HG02623 (cell line): ENCODE measurements around the gene TMEM245.
A peak's percentile ranks its signal among the peaks of the same experiment; 100 is the strongest.

ENCODE experiments used
- ATAC-seq: cut with Tn5 transposase; IDR thresholded peaks from one replicate; pipeline ENCODE4 v1.9.1; 2021; ENCODE audit warnings: moderate library complexity; ENCODE audit not compliant: unreplicated experiment

Gene TMEM245

DNA sequence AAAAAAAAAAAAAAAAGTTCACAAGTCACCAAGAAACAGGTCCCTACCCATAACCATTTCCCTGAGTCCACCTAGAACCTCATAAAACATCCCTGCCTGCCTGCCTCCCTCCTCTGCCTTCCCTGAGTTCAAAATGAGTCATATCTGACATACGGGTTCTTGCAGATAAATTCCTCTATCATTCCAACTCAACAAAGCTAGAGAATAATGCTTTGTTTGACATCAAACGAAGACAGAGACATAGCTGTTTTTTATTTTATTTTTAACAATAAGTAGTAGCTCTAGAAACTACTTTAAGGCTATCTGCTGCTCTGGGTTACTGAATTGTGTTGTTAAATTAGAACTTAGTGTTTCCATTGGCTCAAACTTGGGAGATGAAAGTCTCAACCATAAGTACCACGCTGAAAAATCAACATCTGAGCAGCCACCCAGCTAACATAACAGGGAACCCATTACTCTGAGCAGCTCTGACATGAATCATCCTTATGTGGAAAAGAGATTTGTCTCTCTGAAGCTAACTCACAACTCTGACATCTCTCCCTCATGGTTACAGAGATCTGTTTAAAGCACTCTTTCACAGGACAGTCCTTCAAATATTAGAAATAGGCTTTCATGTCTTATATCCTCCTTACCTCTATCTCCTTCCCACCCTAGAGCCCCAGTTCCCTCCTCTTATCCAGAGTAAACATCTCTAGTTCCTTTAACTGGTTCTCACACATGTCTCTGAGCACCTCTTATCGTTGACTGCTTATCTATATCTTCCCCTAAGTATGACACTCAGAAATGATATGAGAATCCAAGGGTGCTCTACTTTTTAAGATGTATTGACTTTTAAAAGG is 12.1 kb downstream of the TMEM245 start:
- ATAC-seq, result no peak

DNA sequence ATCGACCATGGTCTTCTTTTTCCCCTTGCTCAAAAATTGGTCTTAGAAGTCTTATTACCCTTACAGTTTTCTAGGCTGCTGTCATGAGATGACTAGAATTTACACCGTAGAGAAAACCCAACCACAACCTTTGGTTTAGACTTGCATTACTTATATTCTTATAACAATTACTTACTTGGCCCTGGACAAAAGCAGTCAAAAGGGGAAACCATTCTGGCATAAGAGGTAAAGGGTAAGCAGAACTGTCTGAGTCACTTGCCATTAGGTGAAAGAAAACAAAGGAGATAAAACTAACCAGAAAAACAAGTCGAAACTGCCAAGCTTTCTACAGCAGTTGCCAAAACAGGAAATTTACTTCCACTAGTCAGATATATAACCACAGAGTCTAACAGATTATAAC is 17.9 kb downstream of the TMEM245 start:
- peak; percentile 75 for ATAC-seq

DNA sequence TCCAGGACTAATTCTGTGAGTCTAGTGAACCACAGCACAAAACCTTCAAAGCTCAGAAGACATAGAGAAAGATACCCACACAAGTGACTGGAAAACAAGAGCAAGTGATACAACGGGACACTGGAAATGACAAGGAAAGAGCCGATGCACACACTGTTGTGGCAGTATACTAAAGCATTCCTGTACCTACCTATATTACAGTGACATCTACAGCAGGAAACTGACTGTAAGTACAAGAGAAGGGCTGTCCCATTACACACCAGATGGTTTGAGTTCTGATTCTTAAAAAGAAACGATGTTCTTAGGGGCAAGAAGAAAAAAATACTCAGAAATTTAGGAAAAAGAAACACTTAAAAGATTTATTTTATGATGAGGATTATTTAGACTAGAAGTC is 18.5 kb downstream of the TMEM245 start:
- no peak for ATAC-seq

DNA sequence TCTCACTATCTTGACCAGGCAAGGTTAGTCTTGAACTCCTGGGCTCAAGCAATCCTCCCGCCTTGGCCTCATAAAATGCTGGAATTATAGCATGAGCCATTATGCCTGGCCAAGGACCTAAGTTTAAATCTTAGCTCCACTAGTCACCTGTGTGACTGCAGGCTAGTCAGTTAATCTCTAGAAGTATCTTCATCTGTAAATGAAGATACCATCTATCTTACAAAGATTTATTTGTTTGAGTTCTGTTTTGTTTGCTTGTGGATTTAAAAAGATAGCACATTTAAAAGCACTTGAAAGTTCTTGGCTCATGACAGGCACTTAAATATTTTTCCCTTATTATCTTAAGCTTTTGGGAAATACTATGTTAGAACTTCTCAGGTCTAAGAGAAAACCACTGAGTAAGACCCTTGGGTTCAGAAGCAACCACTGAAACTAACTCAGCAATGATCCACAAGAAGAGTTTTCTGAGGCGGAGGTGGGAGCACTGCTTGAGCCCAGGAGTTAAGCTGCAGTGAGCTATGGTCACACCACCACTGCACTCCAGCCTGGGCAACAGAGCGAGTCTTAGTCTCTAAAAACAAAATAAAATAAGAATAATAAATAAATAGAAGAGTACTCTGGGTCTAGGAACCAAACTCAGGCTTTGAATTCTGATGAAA is 19.1 kb downstream of the TMEM245 start:
- no peak for ATAC-seq

DNA sequence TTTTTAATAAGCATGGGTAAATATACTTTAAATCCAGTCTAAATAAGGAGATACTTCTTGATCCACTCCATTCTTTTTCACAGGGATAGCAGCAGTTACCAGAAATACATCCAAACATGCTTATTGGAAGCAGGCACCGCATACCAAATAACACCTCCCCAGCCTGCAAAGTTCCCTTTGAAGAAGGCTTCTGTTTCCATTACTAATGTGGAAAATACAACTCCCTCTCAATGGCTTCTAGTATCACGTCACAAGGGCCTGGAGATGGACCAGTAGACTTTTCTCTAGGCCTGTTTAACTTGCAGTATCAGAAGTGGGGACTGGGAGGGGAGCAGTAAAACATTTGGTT is 20.8 kb downstream of the TMEM245 start:
- ATAC-seq, result no peak

DNA sequence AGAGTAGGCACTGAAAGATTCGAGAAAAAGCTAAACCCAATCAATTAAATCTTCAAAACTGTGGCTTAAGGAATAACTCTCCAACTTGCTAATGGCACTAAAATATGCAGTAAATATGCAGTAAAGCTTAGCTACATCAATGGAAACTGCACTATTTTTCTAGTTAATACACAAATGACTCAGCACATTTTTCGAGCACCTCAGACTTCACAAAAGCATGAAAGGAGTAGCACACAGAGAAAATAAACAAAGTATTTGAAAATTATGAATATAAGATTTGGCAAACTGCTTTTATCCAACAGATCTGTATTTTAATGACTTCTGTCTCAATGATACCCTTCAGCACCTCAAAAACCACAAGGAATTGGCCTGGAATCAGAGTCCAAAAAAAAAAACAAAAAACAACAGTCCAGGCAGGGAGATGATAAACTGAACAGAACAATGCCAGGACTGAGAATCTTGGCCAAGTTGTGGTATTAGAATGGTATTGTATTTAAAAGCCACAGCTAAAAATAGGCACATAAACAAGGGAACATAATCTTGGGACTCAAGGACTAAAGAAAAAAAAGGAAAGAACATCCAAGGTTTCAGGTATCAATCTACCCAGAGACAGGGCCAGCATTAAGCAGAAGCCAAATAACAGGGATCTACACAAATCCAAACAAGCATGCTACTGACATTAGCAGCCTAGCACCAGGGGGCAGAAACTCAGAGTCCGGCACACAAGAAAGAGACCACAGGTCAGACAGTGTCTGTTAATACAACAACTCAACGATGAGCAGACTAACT is 21.4 kb downstream of the TMEM245 start:
- ATAC-seq, result no peak

DNA sequence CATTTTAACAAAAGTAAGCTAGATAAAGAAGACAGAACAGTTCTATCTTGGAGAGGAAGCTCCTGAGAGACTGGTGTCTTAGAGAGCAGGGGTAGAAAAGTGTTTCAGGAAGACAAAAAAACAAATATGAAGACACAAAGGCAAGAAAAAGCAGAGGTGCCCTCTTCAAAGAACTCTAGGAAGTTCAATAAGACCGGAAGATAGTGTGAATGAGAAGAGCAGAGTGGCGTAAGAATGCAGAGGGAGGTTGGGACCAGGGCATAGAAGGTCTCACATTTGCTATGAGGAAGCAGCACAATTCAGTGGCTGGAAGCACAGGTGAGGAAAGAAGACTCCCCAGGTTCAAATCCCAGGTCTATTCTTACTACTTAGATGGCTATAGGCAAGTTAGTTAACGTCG is 22.6 kb downstream of the TMEM245 start:
- ATAC-seq, result no peak

DNA sequence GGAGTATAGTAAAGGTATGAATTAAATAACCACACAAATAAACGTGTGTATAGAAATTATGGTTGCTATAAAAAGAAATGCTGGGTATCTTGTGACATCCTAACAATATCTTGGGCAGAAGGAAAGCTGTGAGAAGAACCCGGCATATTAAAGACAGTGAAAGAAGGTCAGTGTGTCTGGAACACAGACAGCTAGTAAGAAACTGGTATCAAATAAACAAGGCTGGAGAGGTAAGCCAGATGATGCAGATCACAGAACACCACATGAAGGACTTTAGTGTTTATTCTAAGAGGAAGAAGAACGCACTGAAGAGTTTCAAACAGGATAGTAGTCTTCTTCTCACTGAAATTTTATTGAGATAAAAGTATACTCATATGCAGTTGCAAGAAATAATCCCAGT is 24.4 kb downstream of the TMEM245 start:
- ATAC-seq, result no peak

DNA sequence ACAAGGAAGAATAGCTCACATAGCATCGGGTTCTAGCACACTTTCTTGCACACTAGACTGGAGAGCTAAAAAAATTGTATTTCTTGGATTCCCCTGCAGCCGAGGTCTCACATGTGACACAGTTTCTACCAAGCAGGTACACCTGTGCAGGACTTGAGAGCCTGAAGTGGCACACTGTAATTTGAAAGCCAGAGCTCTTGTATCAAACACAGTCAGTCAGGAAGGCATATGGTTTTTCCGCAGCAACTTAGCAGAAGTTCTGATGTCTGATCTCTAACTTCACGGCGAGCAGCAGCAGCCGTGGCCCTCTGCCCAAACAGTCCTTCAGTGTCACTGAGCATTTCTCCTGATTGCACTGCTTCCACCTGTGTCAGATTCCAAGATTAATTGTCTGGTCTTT is 25.5 kb downstream of the TMEM245 start:
- ATAC-seq, result no peak

DNA sequence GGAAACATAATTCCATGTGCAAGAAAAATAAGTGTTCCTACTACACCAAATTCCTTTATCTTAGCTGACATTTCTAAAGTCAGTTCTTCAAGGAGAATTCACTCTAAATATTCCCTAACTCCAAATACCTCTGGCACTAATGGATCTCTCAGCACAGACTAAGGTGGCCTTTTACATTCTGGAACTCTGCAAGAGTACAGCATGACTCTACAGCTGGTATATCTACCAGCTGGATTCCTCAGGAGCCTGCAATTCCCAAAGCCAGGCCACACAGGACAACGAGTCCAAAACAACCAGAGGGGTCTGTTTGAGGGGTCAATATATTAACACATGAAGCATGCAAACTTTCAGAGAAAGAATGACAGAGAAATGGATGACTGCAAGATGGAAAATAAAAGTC is 27.2 kb downstream of the TMEM245 start:
- no peak for ATAC-seq

DNA sequence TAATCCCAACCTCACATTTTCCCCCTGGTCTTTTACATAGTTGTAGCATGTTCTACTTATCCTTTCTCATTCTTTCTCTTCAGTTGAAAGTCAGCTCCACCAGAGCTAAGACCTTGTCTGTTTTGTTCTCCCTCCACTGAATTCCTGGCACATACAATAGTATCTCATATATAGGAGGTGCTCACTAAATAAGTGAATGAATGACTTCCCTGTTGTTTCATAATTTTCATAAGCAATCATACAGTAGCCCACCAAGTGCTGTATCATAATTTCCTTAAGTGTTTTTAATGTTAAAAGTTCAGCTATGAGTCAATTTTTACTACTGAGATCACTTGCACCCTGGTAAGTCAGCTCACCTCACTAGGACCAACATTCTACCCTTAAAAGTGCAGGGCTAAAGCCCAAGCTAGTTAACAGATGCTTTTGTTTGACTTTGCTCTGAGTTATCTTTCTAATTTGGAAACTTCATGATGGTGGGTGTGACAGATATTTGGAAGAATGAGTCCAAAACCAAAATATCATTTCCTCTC is 27.6 kb downstream of the TMEM245 start:
- ATAC-seq, result no peak

DNA sequence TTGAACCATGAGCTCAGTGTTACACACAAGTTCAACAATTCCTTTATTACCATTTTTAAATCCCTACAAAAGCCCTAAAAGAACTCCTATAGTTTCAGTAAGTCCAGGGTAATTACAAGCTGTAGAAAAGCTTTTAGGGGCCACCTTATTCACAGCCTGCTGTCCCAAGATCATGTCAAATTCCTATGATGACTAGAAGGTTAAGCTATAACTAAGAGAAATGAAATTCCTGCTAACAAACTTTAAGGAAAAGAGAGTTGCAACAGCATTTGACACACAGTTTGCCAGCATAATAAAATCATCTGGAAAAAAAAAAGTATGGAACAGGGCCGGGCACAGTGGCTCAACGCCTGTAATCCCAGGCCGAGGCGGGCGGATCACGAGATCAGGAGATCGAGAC is 31.5 kb downstream of the TMEM245 start:
- ATAC-seq, result no peak

DNA sequence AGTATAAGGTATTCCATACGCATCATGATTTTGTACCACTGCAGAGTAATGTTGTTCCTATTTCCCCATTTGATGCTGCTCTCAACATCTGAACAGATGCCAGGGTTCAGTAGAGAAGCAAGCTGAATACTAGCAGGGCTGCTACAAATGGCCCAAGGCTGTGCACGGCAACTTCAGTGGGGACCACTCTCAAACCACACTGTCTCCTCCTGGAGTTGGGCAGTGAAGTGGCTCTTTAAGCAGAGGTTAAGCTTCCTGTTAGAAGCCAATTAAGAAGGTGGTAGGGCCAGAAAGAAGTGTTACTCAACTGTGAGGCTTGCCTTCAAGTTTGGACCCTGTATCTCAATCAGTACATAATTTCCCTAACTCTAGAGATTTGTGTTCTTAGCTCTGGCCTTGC is 32.0 kb downstream of the TMEM245 start:
- no peak for ATAC-seq

DNA sequence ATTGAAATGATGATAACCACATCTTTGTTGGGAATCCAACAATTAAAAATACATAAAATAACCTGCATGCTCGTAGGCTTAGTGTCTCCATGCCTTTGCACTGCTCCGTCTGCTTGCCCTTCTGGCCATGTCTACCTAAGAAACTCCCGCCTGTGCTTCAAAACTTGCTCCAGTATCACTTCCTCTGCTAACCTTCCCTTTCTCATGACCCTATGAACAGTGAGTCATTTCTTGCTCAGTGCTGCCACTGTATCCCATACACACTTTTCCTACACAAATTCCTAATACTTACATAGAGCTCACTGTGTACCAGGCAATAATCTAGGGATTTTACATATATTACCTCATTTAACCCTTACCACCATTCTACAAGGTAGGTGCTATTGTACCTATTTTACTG is 33.5 kb downstream of the TMEM245 start:
- no peak for ATAC-seq

DNA sequence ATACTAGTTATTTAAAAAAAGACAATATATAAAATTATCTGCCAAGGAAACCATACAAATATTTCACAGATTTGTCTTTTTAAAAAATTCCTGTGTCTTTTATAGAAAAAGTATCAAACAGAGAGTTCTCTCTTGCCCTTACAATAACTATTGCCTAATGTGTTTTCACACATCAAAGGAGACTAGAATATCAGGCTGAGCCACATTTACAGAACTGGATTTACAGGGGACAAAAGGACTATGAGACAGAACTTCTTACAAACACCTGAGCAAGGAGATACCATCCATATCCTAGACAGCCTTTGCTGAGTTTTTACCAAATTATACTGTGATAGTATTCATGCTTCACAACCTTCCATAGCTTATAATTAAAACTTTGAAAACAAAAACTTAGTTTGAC is 34.2 kb downstream of the TMEM245 start:
- ATAC-seq, result no peak

DNA sequence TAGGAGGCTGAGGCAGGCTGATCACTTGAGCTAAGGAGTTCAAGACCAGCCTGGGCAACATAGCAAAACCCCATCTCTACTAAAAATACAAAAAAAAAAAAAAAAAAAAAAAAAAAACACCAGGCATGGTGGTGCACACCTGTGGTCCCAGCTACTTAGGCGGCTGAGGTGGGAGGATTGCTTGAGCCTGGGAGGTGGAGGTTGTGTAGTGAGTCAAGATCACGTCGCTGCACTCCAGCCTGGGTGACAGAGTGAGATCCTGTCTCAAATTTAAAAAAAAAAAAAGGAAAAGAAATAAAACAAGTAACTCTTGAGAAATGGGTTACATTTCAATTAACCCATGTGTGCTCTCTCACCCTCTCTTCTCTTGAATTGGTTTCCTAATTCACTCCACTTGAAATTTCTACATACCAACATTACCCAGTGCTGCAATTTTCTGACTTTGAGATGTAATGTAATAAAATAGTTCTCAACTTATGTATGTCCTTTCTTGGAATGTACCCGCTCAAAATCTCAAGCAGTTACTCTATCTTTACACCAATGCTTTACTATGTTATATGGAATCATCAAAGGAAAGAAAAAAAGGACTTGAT is 35.8 kb downstream of the TMEM245 start:
- no peak for ATAC-seq

DNA sequence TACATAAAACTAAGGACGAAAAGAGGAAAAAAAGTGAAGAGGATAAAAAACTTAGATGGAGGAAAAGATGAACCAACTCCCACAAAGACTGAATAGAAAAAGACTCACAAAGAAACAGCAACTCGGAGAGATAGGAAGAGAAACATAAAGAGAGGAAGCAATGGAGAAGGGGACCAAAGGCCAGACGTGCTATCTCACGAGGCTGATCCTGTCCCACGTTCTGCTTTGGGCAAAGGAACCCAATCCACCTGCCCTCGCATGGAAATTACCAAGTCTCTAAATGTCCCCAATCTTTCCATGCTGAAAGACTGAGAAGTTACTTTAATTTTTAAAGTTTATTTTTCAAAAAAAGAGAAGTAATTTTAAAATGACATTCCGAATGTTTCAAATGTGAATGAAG is 36.6 kb downstream of the TMEM245 start:
- no peak for ATAC-seq

DNA sequence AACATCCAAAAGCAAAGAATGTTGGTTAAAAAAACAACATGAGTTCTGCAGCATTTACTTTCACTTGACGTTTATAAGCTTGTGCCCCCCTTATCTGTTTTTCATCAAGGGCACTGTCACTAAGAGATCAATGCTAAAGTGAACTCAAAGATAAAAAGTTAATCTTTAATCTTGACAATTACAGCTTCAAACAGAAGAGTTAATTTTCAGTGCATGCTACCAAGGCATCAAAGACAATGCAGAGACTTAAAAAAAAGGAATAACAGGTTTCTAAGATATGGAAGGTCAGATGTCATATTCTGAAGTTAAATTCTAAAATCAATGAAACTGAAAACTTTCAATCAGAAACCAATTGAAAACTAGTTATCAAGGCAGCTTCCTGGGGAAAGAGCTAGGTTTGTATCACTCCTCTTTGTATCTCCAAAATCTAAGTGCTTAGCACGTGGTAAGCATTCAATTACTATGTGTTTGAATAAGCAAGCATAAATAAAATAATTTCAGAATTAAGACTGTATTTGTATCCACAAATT is 37.6 kb downstream of the TMEM245 start:
- no peak for ATAC-seq

DNA sequence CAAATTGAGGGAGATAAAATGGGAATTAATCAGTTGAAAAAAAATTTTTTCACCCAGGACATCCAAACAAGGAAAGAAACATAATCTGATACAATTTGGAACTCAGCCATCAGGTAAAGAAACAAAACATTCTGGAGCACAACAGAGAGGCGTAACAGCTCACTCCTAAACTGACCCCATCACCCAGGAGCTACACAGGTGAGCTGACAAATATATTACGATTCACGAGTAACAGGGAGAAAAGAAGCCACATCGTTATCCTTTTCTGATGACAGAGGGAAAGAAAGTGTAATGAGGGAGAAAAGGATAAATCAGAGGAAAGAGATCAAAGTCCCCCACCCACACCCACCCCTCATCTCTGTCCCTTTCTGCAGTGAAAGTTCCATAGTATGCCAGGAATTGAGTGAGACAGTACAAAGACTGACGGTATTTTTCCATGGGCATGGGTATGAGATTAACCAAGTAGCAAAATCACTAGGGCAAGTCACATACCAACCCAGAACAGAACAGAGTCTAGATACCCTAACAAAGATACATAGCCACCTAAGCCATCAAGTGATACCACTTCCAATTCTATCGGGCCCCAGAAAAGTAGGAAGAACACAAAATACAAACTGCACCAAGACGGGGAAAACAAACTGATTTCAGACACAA is 45.4 kb downstream of the TMEM245 start:
- no peak for ATAC-seq

DNA sequence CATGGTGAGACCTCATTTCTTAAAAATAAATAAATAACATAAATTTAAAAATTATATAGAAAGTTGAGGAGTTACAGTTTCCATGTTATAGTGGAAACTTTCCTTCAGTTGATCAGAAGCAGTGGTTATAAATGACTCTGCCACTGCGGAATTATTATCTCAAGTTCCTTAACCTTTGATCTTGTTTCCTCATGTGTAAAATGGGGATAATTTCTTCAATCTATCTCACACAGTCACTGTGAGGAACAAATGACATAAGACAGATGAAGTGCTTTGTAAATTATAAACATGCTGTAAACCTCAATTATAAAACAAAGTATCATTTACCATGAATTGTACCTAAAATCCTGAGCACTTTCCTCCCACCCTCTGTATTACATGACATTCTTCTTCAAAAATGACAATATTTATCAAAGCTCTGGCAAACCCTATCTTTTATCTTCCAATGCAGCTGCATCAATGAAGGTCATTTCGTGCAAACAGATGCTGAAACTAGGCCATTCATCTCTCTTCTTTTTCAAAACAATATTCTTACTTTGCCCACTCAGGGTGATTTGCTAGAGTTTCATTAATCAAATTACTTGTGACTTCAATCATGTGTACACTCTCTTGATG is 46.8 kb downstream of the TMEM245 start:
- ATAC-seq, result no peak
